Measurements from ENCODE around the gene POLG.

The POLG gene

DNA sequence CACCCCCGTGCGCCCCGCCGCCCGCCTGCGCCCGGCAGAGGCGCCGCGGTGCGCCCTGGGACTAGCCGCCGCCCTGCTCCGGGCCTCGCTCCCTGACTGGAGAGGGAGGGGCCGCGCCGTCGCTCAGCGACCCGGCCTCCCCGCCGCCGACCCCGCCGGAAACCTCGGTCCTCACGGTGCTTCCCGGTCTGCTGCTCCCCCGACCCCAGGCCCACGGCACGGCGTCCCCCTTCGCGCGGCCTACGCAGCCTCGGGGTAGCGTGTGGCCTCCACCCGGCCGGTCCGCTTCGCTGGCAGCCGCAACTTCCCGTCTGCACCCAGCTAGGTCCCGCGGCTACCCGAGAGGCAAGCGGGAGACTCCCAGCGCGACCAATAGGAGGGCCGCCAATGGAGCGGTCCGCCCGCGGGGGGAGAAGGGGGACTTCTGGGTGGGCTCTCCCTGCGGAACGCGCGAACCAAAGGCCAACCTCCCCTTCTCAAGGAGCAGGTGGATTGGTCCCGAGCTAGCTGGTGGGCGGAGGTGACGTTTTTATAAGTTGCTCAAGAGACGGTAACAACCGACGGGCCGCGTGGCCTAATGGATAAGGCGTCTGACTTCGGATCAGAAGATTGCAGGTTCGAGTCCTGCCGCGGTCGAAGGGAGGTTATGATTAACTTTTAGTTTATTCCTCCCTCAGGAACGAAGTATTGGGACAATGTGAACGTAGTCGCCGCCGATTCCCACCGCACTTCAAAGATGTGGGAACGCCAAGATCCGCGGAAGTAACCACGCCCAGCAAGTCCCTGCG, at the start of gene POLG:
Gene POLG (minus strand): TSS at position 315 of the 788 bp plus-strand sequence. CDS start 1,070 bp downstream, outside the sequence.
- in situ Hi-C loops (cut with MboI; ENCODE audit: low sequenced_read_pairs): no loop called here

DNA sequence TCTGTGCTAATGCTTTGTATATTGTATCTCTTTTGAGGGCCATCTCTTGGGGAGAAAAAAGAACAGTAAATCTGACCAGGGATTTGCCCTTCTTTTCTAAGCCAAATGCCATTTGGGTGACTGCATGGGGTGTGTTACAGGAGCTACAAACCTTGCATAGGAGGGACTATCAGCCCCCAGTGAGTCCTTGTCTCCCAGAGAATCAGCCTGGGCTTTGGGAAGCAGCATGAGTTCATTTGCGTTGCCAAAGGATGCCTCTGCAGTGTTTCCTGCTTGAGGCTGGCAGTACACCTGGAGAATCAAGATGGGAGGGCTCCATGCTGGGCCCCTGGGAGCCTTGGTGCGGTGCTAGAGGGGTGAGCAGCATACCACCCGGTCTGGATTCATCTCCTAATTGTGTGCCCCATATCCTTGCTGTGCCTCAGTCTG, 49.6 kb upstream of the POLG start:
- in situ Hi-C loops (cut with MboI; ENCODE audit: low sequenced_read_pairs): no loop called here

DNA sequence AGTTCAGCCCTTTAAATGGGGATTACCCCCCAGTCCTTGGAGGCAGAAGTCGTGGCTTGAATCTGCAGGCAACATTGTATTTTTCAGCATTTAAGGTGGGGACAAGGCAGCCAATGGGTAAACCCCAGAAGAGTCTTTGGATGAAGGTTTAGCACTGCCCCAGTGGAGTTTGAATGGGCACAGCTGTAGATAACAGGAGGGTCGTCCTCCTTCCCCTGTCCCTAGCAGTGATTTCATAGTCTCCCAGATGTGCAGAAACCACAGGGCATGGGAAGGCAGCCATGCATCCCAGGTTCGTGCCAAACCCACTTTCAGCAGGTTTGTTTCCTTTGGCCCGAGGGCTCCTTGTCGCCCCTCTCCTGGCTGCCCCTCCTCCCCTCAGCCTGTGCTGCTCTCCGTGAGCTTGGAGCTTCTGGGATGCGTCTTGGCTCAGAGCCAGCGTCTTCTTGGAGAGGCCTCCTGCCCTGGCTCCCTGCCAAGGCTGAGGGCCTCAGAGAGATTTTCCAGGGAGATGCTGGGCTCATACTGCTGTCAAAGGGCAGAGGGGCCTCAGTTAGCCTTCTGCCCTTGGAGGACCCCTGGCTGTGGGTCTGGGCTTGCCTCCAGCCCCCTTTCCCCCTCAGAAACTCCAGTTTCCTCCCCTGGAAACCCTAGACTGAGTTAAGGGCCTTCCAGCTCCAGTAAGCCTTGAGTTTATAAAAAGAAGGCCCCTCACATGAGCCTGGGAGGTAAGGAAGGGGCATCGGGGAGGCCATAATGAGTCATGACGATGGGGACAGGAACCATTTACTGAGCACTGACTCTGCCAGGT, 48.9 kb upstream of the POLG start:
- in situ Hi-C loops (cut with MboI; ENCODE audit: low sequenced_read_pairs): no loop called here

DNA sequence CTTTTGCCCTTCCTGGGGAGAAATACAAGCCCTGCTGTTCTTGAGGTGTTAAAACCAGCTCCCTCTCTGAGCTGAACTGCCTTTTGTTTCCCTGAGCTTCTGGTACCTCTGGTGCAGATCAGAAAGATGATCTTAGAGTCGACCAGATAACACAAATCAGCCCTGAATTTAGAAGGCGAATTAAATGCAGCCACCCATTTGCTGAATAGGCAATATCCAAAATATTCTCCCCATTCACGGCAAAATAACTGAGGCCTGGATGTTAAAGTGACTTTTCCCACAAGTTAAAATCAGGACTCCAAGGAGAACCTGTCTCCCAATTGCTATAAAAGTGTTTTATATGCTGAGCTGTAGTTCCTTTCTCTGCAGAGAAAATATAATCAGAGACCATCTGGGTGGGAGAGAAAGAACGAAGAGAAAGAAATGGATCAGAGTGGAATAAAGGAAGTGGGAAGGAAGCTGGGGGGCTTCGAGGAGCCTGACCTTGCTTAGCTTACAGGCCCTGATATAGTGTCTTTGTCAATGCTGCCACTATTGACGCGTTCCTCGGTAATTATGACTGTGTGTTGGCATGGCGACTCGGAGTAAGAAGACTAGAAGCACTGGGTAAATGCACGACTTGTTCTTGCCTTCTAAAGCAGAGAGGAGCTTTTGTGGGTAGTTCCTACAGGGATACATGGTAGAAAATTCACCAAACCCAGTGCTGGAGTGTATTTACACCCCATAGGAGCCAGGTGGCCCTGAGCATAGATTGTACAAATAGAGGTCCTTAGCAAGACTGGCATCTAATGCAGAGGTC, 47.5 kb upstream of the POLG start:
- in situ Hi-C loops (cut with MboI; ENCODE audit: low sequenced_read_pairs): no loop called here

DNA sequence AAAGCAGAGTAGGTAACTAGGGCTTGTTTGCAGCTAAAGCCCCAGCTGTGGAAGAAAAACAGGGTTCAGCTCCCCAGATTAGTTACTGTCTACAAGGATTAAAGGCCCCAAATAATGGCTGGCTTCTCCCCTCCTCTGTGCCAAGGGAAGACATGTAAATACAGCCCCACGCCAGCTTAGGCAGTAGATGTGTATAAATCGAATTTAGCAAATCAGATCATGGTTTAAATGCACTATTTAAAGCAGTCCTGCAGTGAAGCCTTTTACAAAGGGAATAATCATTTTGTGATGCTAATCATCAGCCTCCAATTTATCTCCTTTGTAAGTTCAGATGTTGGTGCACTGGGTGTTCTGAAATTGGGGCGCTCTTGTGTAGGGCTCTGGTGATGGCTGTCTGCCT, 46.7 kb upstream of the POLG start:
- in situ Hi-C loops (cut with MboI; ENCODE audit: low sequenced_read_pairs): no loop called here

DNA sequence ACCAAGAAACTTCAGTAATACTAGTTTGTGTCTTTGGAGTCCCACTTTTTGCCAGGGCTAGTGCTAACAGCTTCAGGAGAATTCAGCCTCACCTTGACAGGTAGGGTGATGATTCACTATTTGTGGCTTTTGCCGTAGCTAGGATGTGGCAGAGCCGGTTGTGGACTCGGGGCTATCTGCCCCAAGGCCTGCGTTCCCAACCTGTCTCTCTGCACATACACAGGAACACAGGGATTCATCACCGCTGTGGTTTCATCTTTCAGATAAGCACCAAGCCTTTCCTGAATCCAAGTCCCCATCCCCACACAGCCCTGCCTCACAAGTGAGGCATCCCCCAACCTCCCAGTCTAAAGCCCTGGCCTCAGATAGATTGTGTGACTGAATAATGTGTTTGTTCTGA, 45.2 kb upstream of the POLG start:
- in situ Hi-C loops (cut with MboI; ENCODE audit: low sequenced_read_pairs): no loop called here

DNA sequence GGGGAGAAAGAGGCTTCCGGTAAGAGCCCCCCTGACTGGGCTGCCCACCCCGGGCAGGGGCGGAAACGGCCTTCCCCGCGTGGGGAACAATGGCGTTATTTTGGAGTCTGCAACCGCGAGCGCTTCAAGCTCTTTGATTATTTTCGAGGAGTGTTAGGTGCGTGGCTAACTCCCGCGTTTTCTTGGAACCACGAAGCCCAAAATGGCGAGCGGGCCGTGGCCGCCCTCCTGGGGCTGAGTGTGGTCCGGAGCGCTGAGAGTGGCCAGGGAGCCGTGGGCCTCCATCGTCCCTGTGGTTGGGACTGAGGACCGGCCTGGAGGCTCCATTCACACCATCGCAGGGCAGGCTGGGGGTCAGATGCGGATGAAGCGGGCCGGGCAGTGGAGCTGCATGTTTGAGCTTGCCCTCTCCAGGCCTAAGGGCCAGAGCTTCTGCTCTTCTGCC, 44.6 kb upstream of the POLG start:
- in situ Hi-C loops (cut with MboI; ENCODE audit: low sequenced_read_pairs): no loop called here

DNA sequence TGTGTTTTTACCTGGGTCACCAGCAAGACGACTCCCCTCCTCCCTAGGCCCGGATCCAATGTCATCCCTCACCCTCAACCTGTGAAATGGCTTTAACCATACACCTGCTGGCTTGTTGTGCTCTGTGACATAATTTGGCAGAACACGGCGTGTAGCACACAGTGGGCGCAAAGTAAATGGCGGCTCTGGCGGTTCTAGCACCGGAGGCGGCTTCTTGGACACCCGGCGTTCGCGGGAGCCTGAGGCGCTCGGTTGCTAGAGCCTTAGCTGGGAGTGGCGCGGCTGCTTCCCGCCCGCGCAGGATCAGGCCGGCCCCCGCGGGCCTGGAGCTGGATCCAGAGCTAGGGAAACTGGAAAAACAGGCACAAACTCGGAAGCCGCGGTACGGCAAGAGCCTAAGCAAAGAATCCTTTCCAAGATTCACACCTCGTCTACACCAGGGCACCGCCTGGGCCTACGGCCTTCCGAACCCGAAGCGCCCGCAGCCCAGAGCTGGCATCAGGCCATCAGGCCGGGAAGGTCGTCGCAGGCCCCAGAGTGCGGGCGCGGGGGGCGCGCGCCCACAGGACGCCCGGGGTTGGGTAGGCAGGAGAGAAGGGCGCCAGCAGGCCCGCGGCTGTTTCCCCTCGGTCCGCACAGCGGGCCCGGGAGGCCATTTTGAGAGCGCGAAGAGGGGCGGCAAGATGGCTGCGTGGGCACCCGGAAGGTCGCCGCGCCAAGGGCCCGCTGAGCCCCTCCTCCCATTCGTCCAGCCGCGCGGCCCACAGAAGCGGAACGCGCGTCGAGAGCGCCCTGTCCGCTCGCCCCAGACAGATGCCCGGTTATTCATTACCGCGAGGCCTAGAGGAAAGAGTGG, 43.9 kb upstream of the POLG start:
- in situ Hi-C loops (cut with MboI; ENCODE audit: low sequenced_read_pairs): no loop called here

DNA sequence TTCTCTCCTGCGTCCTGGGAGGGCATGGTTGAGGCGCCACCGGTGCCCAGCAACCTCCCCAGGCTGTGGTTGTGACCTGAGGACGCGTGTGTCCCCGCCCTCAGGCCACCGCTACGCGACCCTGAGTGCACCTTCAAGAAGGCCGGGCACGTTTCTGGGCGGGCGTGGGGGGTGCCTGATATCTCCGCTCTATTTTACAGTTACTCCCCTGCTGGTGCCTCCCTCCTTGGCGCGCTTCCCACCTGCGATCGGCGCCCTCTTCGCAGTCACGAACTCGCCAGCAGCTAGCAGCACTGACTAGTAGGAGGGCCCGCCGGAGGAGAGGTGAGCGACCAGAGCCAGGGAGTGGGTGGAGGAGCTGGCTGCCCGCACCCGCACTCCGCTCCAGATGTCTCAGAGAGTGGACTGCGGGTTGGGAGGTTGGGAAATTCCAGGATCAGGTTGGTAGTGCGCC, 43.2 kb upstream of the POLG start:
- in situ Hi-C loops (cut with MboI; ENCODE audit: low sequenced_read_pairs): no loop called here

DNA sequence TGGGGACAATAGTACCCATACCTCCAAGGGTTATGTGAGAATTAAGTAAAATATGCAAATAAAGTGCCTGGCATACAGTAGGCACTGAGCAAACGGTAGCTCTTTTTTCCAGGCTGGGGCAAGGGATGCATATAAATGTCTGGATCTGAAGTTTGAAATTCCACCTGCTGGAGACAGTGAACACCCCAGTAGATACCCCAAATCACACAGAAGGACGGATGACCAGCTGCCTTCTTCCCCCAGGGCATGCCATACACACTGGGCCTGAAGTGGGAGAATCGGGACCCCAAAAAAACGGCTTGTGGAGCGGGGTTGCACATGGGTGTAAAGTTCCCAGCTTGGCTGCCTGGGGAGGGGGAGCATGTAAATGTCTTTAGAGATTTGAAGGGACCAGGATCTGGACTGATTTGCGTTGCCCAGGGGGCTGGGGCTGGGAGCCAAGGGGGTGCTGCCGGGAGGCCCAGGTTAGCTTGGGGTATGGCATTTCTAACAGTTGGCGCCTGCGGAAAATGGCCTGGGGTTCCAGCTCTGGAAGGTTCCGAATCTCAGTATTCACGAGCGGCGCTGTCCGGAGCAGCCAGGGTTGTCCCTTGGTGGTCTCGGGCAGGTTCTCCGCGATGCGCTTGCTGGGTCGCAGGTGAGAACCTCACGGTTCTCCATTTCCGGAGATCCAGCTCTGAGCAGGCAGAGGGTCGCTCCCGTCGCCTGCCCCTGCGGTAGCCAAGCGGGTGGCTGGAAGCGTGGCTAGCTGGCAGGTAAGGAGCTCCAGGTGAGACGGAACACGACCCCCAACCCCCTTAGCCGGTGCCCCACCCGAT, 42.6 kb upstream of the POLG start:
- in situ Hi-C loops (cut with MboI; ENCODE audit: low sequenced_read_pairs): no loop called here

DNA sequence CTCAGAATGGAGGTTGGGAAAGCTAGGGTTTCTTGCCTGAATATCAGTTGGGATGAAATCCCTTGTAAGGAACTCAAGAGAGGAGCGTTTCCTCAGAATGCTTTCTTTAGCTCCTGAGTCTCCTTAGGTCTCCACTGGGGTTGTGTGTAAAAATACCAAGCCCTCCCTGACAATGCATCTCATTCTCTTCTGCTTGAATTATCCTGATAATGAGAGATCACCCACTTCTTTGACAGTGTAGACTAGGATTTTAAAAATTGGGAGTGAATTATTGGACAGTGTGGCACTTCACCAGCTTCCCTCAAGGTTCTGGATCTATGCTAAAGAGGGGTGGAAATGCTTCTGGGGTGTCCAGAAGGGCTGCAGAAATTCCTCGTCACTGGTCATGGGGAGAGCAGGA, 41.8 kb upstream of the POLG start:
- in situ Hi-C loops (cut with MboI; ENCODE audit: low sequenced_read_pairs): no loop called here

DNA sequence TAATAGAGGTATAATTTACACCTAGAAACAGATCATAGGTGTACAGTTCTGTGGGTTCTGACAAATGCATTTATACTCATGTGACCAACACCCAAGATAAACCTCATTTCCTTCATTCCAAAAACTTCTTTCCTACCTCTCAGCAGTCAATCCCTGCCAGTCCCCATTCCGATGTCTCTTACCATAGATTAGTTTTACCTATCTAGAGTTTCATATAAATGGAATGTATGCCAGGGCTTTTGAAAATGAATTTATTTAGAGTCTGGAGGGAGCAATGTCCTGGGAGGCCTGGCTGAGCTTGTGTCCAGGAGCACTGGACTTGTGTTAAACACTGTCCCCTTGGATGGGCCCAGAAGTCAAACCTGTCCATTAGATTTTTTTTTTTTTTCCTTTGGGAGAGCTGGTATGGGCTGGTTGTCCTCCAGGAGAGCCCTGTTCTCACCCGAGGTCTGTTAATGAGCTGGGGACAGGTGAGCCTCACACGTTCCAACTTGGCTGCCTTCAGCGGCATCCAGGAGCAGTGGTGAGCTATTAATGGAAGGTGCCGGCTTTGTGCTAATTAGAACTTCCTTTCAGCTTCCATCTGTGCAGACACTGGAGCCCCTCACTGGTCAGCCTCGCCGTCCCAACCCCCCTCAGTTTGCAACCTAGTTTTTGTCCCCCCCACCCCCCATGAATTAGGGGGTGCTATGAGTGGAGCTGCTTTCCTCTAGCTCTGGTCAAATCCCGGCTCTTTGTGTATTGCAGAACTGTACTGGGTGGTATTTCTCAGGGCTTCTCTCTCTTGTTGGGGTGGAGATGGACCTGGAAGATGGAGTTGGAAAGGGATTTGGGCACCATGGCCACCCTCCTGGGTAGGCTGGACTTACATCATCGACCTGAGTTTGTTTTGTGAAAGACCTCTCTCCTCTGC, 40.7 kb upstream of the POLG start:
- in situ Hi-C loops (cut with MboI; ENCODE audit: low sequenced_read_pairs): no loop called here

DNA sequence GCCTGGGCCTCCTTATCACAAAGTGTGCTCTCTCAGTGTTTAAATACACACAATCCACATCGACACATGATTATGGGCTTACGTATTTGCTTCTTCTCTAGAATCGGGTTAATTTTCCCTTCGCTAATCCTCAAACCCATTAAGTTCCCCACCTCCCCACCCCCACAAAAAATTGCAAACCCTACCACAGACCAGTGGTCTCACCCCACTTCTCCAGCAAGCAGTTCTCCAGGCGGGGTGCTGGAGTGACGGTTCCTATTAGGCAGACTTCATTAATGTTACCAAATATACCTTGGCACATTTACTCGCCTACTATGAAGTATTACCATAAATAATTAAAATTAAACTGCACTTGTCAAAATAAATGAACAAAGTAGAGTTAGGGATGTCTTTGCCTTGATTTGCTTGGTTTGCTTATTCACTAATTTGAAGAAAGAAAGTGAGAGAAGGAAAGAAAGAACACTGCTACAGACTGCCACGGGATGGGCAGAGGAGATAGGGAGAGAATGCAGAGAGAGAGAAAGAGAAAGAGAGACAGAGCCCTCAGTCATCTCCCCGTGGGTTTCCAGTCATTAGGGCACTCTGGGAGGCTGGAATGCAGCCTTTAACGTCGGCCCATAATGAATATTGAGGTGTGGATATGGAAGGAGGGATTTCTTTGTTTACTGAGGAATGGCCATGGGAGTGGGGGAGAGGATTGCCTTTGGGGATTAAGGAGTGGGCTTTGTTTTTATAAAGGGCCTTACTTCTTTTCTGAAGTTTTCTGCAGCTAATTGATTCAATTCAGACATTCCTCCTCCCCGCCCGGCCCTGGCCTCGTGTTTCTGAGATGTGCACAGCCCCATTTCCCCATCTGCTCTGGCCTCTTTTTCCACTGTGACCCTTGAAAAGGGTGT, 39.7 kb upstream of the POLG start:
- in situ Hi-C loops (cut with MboI; ENCODE audit: low sequenced_read_pairs): no loop called here

DNA sequence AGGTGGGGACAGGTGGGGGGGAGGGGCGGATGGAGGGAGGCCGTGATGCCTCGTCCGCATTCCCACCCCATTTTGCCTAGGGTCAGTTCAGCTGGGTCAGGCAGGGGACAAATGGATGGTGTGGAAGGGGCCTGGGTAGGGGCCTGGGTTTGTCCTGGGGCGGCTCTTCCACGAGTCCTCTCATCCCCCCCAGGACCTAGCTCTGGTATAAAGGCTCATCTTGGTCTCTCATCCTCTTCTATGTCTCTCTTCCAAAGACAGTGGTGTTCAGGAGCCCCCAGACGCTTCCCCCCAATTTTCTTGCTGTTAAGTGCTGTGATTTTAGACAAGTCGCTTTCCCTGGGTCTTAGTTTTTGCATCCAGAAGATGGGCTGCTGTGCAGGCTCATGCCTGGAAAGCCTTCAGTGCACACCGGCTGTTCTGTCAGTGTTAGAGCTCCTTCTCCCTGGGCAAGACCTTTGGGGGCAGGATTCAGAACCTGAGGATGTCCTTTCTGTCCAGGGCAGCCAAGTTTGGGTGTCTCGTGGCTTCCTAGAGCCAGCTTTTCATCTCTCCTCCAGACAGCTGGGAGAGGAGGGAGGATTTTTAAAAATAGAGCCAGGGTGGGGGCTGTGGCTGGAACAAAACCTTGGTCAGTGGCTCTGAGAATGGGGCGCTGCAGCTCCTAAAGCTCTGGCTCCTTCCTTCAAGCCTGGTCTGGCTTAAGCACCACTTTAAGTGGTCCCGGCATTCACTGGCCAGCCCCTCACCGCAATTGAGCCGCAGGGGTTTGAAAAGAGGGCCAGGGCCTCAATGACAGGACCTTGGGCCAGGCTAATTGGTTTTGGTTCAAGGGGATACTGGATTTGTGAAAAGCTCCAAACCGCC, 37.7 kb upstream of the POLG start:
- in situ Hi-C loops (cut with MboI; ENCODE audit: low sequenced_read_pairs): no loop called here

DNA sequence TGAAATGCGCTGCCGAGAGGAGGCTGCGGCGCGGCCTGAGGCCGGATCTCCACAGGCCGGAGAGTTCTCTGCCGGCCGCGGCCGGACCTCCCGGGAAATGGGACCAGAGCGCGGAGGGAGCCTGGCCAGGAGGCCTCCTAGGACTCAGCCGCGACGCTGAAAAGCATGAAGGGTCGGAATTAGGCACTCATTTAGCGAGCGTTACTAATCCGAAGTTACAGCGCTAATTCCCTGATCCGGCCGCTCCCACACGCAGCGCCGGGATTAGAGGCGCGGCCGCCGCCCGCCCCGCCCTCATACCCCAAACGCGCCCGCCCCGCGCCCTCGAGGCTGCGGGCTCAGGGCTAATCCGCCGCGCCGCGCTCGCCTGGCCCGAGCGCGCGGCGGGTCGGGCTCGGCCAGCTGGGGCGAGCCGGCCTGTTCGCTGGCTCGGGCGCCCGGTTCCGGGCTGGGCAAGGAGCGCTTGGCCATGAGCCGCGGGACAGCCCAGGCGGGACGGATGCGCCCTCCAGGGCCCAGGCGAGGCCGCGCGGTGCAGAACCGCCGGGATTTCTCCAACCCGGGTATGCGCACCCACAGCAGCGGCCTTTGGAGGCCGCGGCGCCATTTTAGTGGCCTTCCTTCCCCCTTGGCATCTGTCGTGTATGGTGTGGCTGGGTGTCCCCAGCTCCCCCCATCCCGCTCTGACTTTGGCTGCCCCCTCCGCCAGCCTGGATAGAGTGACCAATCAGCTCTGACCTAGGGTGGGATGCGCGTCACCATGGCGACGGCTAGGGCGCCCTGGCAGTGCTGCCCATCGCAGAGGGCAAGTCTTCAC, 36.8 kb upstream of the POLG start:
- in situ Hi-C loops (cut with MboI; ENCODE audit: low sequenced_read_pairs): no loop called here

DNA sequence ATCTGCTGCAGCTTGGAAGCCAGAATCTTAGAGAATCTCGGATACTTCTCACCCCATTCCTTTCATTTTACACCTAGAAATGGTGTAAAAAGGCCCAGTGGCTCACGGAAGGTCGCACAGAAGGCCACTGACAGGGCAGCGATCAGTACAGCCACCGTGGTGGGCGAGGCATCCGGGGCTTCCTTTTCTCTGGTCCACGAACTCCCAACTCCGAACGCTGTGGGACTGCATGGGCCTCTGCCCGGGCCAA, 36.3 kb upstream of the POLG start:
- in situ Hi-C loops (cut with MboI; ENCODE audit: low sequenced_read_pairs): no loop called here
